ENCODE data around the gene LAIR2. TPM values are rescaled to one million over a fixed set of nuclear protein-coding genes. Genes with fewer than 3 reads are reported as not detected.
"Not testable (repeated sequence)": the region's sequence is repeated elsewhere in the genome, so short reads cannot be mapped to it uniquely, and the experiment has no call there.

LAIR2 gene
- total RNA-seq, 1 donor from 2014 or later = 1.7 TPM

DNA sequence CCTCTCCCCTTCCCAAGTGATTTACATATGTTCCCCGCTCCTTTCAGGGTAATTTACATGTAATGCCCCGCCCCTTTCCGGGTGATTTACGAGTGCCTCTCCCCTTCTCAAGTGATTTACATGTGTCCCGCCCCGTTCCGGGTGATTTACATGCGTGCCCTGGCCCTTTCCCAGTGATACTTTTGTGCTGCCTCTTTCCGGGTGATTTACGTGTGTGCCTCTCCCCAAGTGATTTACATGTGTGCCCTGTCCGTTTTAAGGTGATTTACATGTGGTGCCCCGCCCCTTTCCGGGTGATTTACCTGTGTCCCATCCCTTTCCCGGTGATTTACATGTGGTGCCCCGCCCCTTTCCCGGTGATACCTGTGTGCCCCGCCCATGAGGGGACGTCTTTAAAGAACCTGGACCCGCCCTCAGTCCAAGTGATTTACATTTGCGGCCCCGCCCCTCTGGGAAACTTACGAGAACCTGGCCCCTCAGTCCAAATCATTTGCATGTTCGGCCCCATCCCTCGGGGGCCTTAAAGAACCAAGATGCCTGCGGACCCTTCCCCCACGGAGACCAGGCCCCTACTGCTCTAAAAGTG, 38.5 kb upstream of the LAIR2 start:
- DNase-seq (ENCODE audit: low spot score) = no peak

DNA sequence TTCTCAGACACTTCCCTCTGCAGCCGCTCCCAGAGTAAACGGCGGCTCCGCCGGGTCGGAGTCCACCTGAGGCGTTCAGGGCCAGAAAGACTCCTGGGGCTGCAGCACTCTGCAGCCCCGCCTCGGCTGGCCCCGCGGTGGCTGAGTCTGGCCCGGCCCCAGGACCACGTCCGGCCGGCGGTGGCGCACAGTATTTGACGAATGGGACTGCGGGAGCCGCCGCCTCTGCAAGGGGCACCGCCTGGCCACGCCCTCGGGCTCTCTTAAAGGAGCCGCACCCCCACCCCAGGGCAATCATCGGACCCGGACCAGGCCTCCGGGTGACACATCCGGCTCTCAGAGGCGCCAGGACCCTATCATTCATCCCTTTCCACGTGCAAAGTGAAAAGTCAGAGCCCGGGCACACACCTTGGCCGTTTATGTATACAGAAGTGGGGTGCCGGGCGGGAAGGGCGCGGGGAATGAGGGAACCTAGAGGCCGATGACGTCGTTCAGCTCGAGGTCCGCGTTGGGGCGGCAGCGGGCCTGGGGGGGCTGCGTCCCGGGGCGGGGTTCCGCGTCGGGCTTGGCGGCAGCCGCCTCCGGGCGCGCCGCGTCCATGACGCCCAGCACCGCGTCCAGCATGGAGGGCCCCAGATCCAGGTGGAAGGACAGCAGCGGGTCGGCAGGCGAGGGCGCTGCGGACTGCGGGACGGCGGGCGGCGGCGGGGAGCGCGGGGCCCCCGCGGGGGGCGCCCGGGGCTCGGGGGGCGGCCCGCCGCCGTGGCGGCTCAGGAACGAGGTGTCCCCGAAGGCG, 37.8 kb upstream of the LAIR2 start:
- DNase-seq (ENCODE audit: low spot score) = peak; percentile 97

DNA sequence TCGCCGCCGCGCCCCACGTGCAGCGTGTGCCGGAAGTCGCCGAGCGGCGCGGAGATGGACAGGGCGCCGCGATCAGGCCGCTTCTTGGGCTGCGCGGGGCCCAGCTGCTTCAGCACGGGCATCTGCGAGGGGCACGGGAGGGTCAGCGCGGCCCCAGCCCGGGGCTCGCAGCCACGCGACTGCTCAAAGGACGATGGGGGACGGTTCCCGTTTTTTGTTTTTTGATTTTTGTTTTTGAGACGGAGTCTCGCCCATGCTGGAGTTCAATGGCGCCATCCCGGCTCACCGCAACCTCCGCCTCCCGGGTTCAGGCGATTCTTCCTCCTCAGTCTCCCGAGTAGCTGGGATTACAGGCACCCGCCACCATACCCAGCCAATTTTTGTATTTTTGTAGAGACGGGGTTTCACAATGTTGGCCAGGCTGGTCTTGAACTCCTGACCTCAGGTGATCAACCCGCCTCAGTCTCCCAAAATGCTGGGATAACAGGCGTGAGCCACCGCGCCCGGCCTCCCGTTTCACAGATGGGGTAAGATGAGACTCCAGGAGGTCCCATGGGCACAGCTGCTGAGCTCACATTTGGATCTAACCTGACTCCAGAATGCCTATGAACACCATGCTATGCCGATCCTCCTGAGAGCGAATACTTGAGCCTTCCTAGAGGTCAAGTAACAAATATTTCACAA, 37.1 kb upstream of the LAIR2 start:
- DNase-seq (ENCODE audit: low spot score) = peak; percentile 88

DNA sequence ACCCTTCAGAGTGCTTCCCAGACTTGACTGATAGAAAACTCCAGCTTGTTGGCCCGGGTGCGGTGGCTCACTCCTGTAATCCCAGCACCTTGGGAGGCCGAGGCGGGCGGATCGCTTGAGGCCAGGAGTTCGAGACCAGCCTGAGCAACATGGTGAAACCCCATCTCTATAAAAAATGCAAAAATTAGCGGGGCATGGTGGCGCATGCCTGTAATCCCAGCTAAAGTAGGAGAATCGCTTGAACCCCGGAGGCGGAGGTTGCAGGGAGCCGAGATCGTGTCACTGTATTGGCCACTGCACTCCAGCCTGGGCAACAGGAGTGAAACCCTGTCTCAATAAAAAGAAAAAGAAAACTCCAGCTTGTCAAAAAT, 36.5 kb upstream of the LAIR2 start:
- DNase-seq (ENCODE audit: low spot score) = not testable (repeated sequence)

- DNase-seq (ENCODE audit: low spot score) = no peak
Measured at GRCh38 chr19:54469496-54469934, 33.1 kb upstream of the LAIR2 start.

DNA sequence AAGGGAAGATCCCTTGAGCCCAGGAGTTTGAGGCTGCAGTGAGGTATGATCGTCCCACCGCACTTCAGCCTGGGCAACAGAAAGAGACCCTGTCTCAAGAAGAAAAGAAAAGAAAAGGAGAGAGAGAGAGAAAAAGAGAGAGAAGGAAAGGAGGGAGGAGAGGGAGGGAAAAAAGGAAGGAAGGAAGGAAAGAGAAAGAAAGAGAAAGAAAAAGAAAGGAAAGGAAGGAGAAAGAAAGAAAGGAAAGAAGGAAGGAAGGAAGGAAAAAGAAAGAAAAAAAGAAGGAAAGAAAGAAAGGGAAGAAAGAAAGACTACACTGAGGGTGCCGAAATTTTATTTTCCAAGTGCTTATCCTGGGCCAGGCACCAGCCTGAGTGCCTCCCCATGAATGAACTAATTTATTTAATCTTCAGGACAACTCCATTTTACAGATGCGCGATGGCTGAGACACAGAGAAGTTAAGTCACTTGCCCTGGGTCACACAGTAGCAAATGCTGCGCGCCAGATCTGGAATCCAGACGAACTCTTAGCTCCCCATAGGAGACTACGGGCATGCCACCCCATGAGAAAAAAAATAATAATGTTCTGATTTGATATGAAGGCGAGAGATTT, 32.2 kb upstream of the LAIR2 start:
- DNase-seq (ENCODE audit: low spot score) = no peak

- no peak for DNase-seq (ENCODE audit: low spot score)
Measured at GRCh38 chr19:54470991-54471782, 31.4 kb upstream of the LAIR2 start.

- no peak for DNase-seq (ENCODE audit: low spot score)
Measured at GRCh38 chr19:54473071-54473891, 29.4 kb upstream of the LAIR2 start, which contains the start of gene CDC42EP5. Gene CDC42EP5 (minus strand): TSS chr19:54473296. CDS start chr19:54465547, 7,749 bp downstream.

GRCh38 chr19:54473892-54474372, 28.7 kb upstream of the LAIR2 start:
- no peak for DNase-seq (ENCODE audit: low spot score)

GRCh38 chr19:54475706-54476105, 26.9 kb upstream of the LAIR2 start:
- no peak for DNase-seq (ENCODE audit: low spot score)

GRCh38 chr19:54477650-54478049, 25.0 kb upstream of the LAIR2 start:
- DNase-seq (ENCODE audit: low spot score) = no peak

DNA sequence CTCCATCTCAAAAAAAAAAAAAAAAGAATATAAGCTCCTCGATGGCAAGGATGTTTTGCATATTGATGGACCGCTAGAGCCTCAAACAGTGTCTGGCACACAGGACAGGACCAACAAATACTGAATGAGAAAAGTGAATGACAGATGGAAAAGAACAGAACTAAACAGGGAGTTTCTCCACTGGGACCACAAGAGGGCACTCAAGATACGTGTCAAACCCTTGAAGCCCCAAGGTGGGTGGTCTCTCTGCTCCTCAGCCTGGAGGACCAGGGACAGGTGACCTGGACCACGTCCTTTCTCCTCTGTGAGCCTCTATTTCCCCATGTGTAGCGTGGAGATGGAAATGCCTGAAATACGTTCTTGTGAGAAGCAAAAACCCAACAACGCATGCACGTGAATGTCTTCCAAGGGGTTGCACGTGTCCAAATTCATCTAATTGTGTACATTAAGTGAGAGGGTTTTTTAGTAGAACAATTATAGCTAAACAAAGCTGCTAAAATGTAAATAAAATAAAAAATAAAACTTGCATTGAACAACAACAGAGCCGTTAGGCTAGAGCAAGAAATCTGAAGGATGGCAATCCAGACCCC, 23.9 kb upstream of the LAIR2 start:
- no peak for DNase-seq (ENCODE audit: low spot score)

DNA sequence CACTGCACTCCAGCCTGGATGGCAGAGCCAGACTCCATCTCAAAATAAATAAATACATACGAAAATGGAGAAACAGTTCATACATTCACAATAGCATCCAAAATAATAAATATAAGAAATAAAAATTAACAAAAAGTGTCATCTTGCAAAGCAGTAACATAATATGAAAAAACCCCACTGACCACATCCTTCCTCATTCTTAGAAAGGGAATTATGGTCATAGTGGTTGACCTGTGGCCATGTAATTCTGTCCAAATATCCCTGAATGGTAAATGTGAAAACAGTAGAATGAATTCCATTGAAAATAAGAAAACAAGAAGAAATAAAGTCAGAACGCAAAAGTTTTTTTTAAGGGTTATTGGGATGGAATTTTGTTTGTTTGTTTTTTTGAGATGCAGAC, 22.6 kb upstream of the LAIR2 start:
- DNase-seq (ENCODE audit: low spot score) = no peak

GRCh38 chr19:54481326-54481930, 21.2 kb upstream of the LAIR2 start:
- no peak for DNase-seq (ENCODE audit: low spot score)

- no peak for DNase-seq (ENCODE audit: low spot score)
Measured at GRCh38 chr19:54482889-54483288, 19.7 kb upstream of the LAIR2 start.

GRCh38 chr19:54484451-54484850, 18.2 kb upstream of the LAIR2 start:
- peak; percentile 43 for DNase-seq (ENCODE audit: low spot score)

DNA sequence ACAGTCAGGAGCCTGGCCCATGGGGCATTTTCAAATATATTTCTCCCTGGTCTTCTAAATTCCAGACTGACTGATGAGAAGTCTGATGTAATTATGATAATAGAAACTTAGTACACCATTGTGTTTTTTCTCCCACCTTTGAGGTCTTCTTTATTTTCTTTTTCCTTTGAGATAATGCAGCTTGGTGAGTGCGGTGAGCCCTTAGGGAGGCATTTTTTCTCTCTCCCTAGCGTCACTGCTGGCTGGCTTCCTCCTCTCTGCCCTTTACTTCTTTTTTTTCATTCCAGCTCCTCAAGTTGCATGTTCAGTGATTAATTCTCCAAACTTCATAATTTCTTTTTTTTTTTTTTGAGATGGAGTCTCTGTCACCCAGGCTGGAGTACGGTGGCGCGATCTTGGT, 16.8 kb upstream of the LAIR2 start:
- DNase-seq (ENCODE audit: low spot score) = peak; percentile 64

- no peak for DNase-seq (ENCODE audit: low spot score)
Measured at GRCh38 chr19:54489341-54489740, 13.3 kb upstream of the LAIR2 start.

DNA sequence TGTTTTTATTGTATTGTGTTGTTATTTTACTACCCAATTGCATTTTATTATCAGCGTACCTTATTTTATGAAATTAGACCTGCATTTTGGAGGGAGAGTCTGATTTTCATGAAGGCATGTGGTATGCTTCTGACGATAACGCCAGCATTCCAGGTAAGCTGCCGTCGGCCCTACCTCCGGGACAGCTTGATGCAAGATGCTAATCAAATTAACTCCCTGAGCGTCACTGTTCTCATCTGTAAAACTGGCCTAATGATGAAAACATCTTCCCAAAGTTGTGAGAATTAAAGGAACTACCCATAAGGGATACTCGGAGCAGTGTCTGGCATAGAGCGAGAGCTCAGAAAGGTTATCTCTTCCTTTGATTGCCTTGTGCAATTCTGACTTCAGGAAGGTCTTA, 12.9 kb upstream of the LAIR2 start:
- DNase-seq (ENCODE audit: low spot score) = peak; percentile 47

Measured in mesenteric fat pad (tissue), 1 donor.